SU-DHL-6 (cell line): Measurements from ENCODE around the gene PNN.
A peak's percentile ranks its signal among the peaks of the same experiment; 100 is the strongest.
"Not testable (repeated sequence)": the region's sequence is repeated elsewhere in the genome, so short reads cannot be mapped to it uniquely, and the experiment has no call there.

Experiments
- H2AFZ ChIP-seq: fragments of 200-600 bp; sonication (generic); 2 replicates; pipeline ENCODE4 v1.6.1; 2014; ENCODE audit warnings: low read depth, mild to moderate bottlenecking, moderate library complexity, mixed read lengths, antibody characterized with exemption, low read length; ENCODE audit not compliant: severe bottlenecking
- H3F3A ChIP-seq: fragments of 200-600 bp; shearing (Covaris generic); 2 replicates; pipeline ENCODE4 v1.6.0; 2016; ENCODE audit warnings: antibody characterized with exemption, mild to moderate bottlenecking; ENCODE audit not compliant: insufficient read depth
- H3K27ac ChIP-seq: fragments of 200-600 bp; sonication (generic); 2 replicates; pipeline ENCODE4 v1.5.1; 2016; ENCODE audit warnings: low read depth, mild to moderate bottlenecking, low read length, moderate library complexity, mixed read lengths
- H3K27me3 ChIP-seq: fragments of 200-600 bp; sonication (generic), shearing (Covaris generic); 2 replicates; pipeline ENCODE4 v1.6.0; 2014; ENCODE audit warnings: mild to moderate bottlenecking, low read length
- H3K36me3 ChIP-seq: fragments of 200-600 bp; sonication (generic); 2 replicates; pipeline ENCODE4 v1.6.1; 2014; ENCODE audit warnings: mild to moderate bottlenecking, low read length, mixed read lengths
- H3K4me2 ChIP-seq: fragments of 300-600, 200-600 bp; shearing (Covaris generic), sonication (generic); 2 replicates; pipeline ENCODE4 v1.6.0; 2014; ENCODE audit warnings: low read length, low read depth, mild to moderate bottlenecking; ENCODE audit not compliant: poor library complexity, severe bottlenecking
- H3K4me3 ChIP-seq: fragments of 200-600 bp; sonication (generic); 2 replicates; pipeline ENCODE4 v1.5.1; 2014; ENCODE audit warnings: antibody characterized with exemption, low read length, mild to moderate bottlenecking, mixed read lengths; ENCODE audit not compliant: insufficient read depth, poor library complexity, severe bottlenecking
- H3K79me2 ChIP-seq: fragments of 200-600 bp; sonication (generic); 2 replicates; pipeline ENCODE4 v1.6.1; 2014; ENCODE audit warnings: mild to moderate bottlenecking, low read length, moderate library complexity; ENCODE audit not compliant: insufficient read depth
- H3K9ac ChIP-seq: fragments of 200-600 bp; sonication (generic); 2 replicates; pipeline ENCODE4 v1.7.0; 2014; ENCODE audit warnings: mild to moderate bottlenecking, low read length
- H3K9me2 ChIP-seq: fragments of 200-600 bp; sonication (generic); replicated peaks from 2 replicates; pipeline ENCODE4 v1.6.1; 2014; ENCODE audit warnings: low read length; ENCODE audit not compliant: insufficient read depth
- H3K9me3 ChIP-seq: fragments of 200-600 bp; sonication (generic); 2 replicates; pipeline ENCODE4 v1.6.1; 2014; ENCODE audit warnings: low read length, mixed read lengths; ENCODE audit not compliant: insufficient read depth
- H4K20me1 ChIP-seq: fragments of 200-600 bp; sonication (generic); 2 replicates; pipeline ENCODE4 v1.6.1; 2014; ENCODE audit warnings: low read depth, mild to moderate bottlenecking, antibody characterized with exemption, low read length, moderate library complexity, mixed read lengths
- EZH2phosphoT487 ChIP-seq: fragments of 200-600 bp; sonication (generic), shearing (Covaris generic); conservative IDR thresholded peaks from 2 replicates; pipeline ENCODE4 v1.6.1; 2018; ENCODE audit warnings: mild to moderate bottlenecking, antibody characterized with exemption, low read length, moderate library complexity, mixed read lengths
- TF ChIP-seq, protein P1 (sequence below): fragments of 200-600 bp; sonication (generic); IDR thresholded peaks from one replicate; pipeline ENCODE4 v1.5.1; 2017; ENCODE audit warnings: antibody characterized with exemption, mild to moderate bottlenecking, low read length, moderate library complexity; ENCODE audit not compliant: insufficient read depth, poor library complexity, severe bottlenecking

The PNN gene

DNA sequence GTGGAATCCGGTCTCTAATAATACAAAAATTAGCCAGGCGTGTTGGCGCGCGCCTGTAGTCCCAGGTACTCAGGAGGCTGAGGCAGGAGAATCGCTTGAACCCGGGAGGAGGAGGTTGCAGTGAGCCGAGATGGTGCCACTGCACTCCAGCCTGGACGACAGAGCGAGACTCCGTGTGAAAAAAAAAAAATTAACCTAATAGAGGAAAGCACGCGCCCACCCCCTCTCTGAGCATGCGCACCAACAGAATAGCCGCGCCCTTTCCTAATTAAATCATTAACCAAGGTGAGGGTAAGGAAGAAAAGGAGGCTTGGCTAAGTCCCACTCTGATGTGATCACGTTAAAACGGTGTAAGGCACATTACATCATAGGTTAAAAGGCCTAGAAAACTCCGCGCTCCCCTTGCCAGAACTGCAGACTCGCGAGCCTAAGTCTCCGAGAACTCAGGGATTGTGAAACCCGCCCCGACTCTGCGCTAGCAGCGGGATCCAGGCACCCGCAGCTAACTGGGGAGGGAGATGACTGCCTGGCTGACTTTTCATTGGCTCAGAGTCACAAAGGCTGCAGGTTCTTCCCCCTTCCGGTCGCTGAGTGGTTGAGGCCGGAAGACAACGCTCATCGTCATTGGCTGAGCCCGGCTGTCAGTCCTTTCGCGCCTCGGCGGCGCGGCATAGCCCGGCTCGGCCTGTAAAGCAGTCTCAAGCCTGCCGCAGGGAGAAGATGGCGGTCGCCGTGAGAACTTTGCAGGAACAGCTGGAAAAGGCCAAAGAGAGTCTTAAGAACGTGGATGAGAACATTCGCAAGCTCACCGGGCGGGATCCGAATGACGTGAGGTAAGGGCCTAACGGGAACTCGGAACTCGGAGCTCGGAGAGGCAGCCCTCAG lies at the start of gene PNN:
PNN (plus strand) TSS at position 695 of the 885 bp plus-strand sequence; CDS start at position 721, 26 bp downstream.
- Histone ChIP-seq H2AFZ (peak within 1 kb of the TSS; percentile 36), H3K9me2 (no peaks in the 10 kb centered on the region)
- TF ChIP-seq, protein P1, sequence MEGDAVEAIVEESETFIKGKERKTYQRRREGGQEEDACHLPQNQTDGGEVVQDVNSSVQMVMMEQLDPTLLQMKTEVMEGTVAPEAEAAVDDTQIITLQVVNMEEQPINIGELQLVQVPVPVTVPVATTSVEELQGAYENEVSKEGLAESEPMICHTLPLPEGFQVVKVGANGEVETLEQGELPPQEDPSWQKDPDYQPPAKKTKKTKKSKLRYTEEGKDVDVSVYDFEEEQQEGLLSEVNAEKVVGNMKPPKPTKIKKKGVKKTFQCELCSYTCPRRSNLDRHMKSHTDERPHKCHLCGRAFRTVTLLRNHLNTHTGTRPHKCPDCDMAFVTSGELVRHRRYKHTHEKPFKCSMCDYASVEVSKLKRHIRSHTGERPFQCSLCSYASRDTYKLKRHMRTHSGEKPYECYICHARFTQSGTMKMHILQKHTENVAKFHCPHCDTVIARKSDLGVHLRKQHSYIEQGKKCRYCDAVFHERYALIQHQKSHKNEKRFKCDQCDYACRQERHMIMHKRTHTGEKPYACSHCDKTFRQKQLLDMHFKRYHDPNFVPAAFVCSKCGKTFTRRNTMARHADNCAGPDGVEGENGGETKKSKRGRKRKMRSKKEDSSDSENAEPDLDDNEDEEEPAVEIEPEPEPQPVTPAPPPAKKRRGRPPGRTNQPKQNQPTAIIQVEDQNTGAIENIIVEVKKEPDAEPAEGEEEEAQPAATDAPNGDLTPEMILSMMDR = no peak
- no peak for TF ChIP-seq EZH2phosphoT487

DNA sequence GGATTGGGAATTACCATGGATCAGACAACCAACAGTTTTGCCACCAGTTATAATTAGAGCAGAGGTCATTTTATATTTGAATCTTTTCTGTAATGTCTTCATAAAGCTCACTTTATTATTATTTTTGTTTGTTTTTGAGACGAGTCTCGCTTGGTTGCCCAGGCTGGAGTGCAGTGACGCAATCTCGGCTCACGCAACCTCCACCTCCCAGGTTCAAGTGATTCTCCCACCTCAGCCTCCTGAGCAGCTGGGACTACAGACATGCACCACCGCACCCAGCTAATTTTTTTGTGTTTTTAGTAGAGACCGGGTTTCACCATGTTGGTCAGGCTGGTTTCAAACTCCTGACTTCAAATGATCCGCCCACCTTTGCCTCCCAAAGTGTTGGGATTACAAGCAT lies 37.2 kb upstream of the PNN start:
- H3K27ac ChIP-seq, H3K4me2 ChIP-seq, H2AFZ ChIP-seq, H3F3A ChIP-seq, H3K27me3 ChIP-seq, H3K4me3 ChIP-seq, H3K79me2 ChIP-seq, H3K9ac ChIP-seq, H3K9me3 ChIP-seq, H4K20me1 ChIP-seq, H3K9me2 ChIP-seq: not testable (repeated sequence)
- peaks cover 38% of the 10 kb centered on the region for H3K36me3 ChIP-seq

More for the DNA sequence above, at the start of gene PNN:
- H3K9ac ChIP-seq = peak within 1 kb of the TSS; percentile 94
- H3K9me3 ChIP-seq = no peaks in the 10 kb centered on the region
- peaks cover 36% of the 10 kb centered on the region for H3K36me3 ChIP-seq
- H3K4me3 ChIP-seq = peak within 1 kb of the TSS; percentile 92
- peaks cover 63% of the 10 kb centered on the region for H3F3A ChIP-seq
- peak within 1 kb of the TSS; percentile 90 for H3K4me2 ChIP-seq
- no peaks in the 10 kb centered on the region for H3K27me3 ChIP-seq
- peaks cover 24% of the 10 kb centered on the region for H4K20me1 ChIP-seq
- H3K27ac ChIP-seq = peak within 1 kb of the TSS; percentile 91
- peaks cover 42% of the 10 kb centered on the region for H3K79me2 ChIP-seq

DNA sequence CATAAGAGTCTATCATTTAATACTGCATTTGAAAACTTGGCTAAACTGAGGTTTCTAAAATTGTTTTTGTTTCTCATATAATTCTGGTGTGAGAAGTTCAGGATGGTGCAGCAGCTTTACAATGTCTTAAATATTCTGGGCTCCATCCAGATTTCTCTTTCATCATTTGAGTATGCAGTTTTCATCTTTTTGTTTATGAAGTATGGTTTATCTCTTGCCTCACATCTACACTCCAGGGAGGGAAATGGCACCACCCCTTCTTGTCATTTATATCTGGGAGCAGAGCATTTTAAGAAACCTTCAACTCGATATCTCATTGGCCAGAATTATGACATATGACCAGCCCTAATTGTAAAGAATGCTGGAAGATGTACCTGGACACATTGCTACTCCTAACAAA lies 36.6 kb upstream of the PNN start:
- Histone ChIP-seq H4K20me1 (no peaks in the 10 kb centered on the region), H2AFZ (no peak overlapping the region), H3K36me3 (peaks cover 35% of the 10 kb centered on the region), H3K27me3 (no peaks in the 10 kb centered on the region), H3K79me2 (no peaks in the 10 kb centered on the region), H3F3A (no peaks in the 10 kb centered on the region; the same call in 1 of the 2 replicates), H3K9me2 (no peaks in the 10 kb centered on the region), H3K9me3 (peaks cover 9% of the 10 kb centered on the region; the same call in 1 of the 2 replicates), H3K4me3 (no peak overlapping the region), H3K27ac (no peak overlapping the region), H3K9ac (no peak overlapping the region), H3K4me2 (no peak overlapping the region)
- TF ChIP-seq EZH2phosphoT487 = no peak
- TF ChIP-seq, protein P1 = no peak

DNA sequence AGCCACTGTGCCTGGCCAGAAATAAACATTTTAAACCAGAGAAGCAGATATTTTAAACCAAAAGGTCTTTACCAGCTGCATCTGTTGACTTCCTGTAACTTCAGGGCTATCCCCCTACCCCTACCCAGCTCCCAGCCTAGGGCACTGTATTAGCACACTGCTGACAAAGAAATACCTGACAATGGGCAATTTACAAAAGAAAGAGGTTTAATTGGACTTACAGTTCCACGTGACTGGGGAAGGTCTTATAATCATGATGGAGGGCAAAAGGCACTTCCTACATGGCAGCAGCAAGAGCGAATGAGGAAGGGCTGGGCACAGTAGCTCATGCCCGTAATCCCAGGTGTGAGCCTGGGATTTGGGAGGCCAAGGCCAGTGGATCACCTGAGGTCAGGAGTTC lies 34.9 kb upstream of the PNN start:
- Histone ChIP-seq H3K36me3 (peaks cover 21% of the 10 kb centered on the region), H3K9me2 (no peaks in the 10 kb centered on the region), H3K4me2 (no peak overlapping the region), H3K27me3 (no peaks in the 10 kb centered on the region), H3K9ac (no peak overlapping the region), H3K79me2 (no peaks in the 10 kb centered on the region), H2AFZ (no peak overlapping the region), H3K4me3 (no peak overlapping the region), H3K9me3 (peaks cover 9% of the 10 kb centered on the region; the same call in 1 of the 2 replicates), H3F3A (no peaks in the 10 kb centered on the region; the same call in 1 of the 2 replicates), H3K27ac (no peak overlapping the region), H4K20me1 (no peaks in the 10 kb centered on the region)
- TF ChIP-seq EZH2phosphoT487 = no peak

DNA sequence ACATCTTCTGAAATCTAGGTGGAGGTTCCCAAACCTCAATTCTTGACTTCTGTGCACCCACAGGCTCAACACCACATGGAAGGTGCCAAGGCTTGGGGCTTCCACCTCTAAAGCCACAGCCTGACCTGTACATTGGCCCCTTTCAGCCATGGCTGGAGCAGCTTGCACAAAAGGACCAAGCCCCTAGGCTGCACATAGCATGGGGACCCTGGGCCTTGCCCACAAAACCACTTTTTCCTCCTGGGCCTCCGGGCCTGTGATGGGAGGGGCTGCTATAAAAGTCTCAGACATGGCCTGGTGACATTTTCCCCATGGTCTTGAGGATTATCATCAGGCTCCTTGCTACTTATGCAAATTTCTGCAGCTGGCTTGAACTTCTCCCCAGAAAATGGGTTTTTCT lies 33.4 kb upstream of the PNN start:
- H3F3A ChIP-seq, H3K27ac ChIP-seq, H3K9ac ChIP-seq, H3K4me2 ChIP-seq, H2AFZ ChIP-seq, H3K27me3 ChIP-seq, H3K9me2 ChIP-seq, H3K79me2 ChIP-seq, H3K9me3 ChIP-seq, H3K4me3 ChIP-seq, H4K20me1 ChIP-seq: not testable (repeated sequence)
- H3K36me3 ChIP-seq = peaks cover 10% of the 10 kb centered on the region

DNA sequence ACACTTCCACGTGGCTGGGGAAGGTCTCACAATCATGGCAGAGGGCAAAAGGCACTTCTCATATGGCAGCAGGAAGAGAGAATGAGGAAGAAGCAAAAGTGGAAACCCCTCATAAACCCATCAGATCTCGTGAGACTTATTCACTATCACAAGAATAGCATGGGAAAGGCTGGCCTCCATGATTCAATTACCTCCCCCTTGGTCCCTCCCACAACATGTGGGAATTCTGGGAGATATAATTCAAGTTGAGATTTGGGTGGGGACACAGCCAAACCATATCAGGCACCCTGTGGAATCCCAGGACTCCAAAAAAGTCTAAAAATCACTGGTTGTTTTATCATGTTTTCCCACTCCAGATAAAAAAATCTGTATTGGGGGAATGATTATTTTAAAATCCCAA lies 31.8 kb upstream of the PNN start:
- H2AFZ ChIP-seq, H3K27ac ChIP-seq, H3K9me3 ChIP-seq, H3K27me3 ChIP-seq, H3K4me2 ChIP-seq, H4K20me1 ChIP-seq, H3K36me3 ChIP-seq, H3K79me2 ChIP-seq, H3K4me3 ChIP-seq, H3F3A ChIP-seq, H3K9ac ChIP-seq, H3K9me2 ChIP-seq: not testable (repeated sequence)
